ENCODE data around the gene PRDM2.

Gene PRDM2

GRCh38 chr1:13746342-13746741, 46.4 kb downstream of the PRDM2 start:
- no peak for DNase-seq

- DNase-seq, result peak; percentile 98
Observed at GRCh38 chr1:13748610-13749505, 48.9 kb downstream of the PRDM2 start.

- peak; percentile 80 for DNase-seq
Observed at GRCh38 chr1:13749543-13750341, 49.8 kb downstream of the PRDM2 start.

GRCh38 chr1:13751458-13751871, 51.5 kb downstream of the PRDM2 start:
- DNase-seq, result no peak

GRCh38 chr1:13751985-13752384, 52.0 kb downstream of the PRDM2 start:
- DNase-seq, result no peak

- no peak for DNase-seq
Observed at GRCh38 chr1:13752852-13753251, 52.9 kb downstream of the PRDM2 start.

GRCh38 chr1:13753636-13754402, 53.8 kb downstream of the PRDM2 start:
- no peak for DNase-seq

GRCh38 chr1:13754510-13755103, 54.6 kb downstream of the PRDM2 start:
- no peak for DNase-seq

- DNase-seq, result no peak
Observed at GRCh38 chr1:13756557-13757315, 56.7 kb downstream of the PRDM2 start.

GRCh38 chr1:13757693-13758092, 57.7 kb downstream of the PRDM2 start:
- no peak for DNase-seq

- DNase-seq, result peak; percentile 57
Observed at GRCh38 chr1:13759072-13759471, 59.1 kb downstream of the PRDM2 start.

GRCh38 chr1:13760340-13760739, 60.4 kb downstream of the PRDM2 start:
- DNase-seq, result no peak

- DNase-seq, result no peak
Observed at GRCh38 chr1:13760921-13761320, 60.9 kb downstream of the PRDM2 start.

- DNase-seq, result no peak
Observed at GRCh38 chr1:13761883-13762282, 61.9 kb downstream of the PRDM2 start.

GRCh38 chr1:13762642-13763041, 62.7 kb downstream of the PRDM2 start:
- DNase-seq, result no peak

GRCh38 chr1:13763222-13763621, 63.2 kb downstream of the PRDM2 start:
- no peak for DNase-seq

GRCh38 chr1:13763991-13764390, 64.0 kb downstream of the PRDM2 start:
- DNase-seq, result no peak

GRCh38 chr1:13764588-13765332, 64.8 kb downstream of the PRDM2 start:
- DNase-seq, result no peak

- no peak for DNase-seq
Observed at GRCh38 chr1:13766592-13767564, 66.9 kb downstream of the PRDM2 start.

- DNase-seq, result no peak
Observed at GRCh38 chr1:13769212-13769611, 69.2 kb downstream of the PRDM2 start.
